ENCODE results near the gene CHST6. TPM values are rescaled to one million over a fixed set of nuclear protein-coding genes. Genes with fewer than 3 reads are reported as not detected.
A peak's percentile ranks its signal among the peaks of the same experiment; 100 is the strongest.

The CHST6 gene
- total RNA-seq, 1 donor from 2014 or later = 4.4 TPM

- no peak for TF ChIP-seq CTCF (IDR thresholded peaks at IDR 0.05)
- Histone ChIP-seq H3K4me3 (no peak overlapping the region), H3K36me3 (peaks cover 5 to 10% of the 10 kb centered on the region in 2 donors), H3K27ac (no peak overlapping the region), H3K4me1 (no peaks in the 10 kb centered on the region), H3K9me3 (no peaks in the 10 kb centered on the region), H3K27me3 (no peaks in the 10 kb centered on the region)
- intact Hi-C loops (cut with DNase I) = no loop called here
- DNase-seq (ENCODE audit: low spot score in 2 of 2) = no peak
Measured at GRCh38 chr16:75455677-75456076, 39.6 kb downstream of the CHST6 start.

GRCh38 chr16:75452464-75453190 lies 42.6 kb downstream of the CHST6 start:
- no peak for TF ChIP-seq CTCF (IDR thresholded peaks at IDR 0.05)
- Histone ChIP-seq H3K36me3 (peaks cover 7 to 26% of the 10 kb centered on the region in 2 donors), H3K27me3 (no peaks in the 10 kb centered on the region), H3K4me3 (no peak overlapping the region), H3K27ac (no peak overlapping the region), H3K4me1 (no peaks in the 10 kb centered on the region), H3K9me3 (no peaks in the 10 kb centered on the region)
- no peak for DNase-seq (ENCODE audit: low spot score in 2 of 2)
- intact Hi-C loops (cut with DNase I) = no loop called here

GRCh38 chr16:75446416-75446815 lies 48.8 kb downstream of the CHST6 start:
- Histone ChIP-seq H3K36me3 (peaks cover 7 to 26% of the 10 kb centered on the region in 2 donors), H3K27ac (no peak overlapping the region), H3K4me3 (no peak overlapping the region), H3K27me3 (no peaks in the 10 kb centered on the region), H3K4me1 (no peaks in the 10 kb centered on the region), H3K9me3 (no peaks in the 10 kb centered on the region)
- no peak for TF ChIP-seq CTCF (IDR thresholded peaks at IDR 0.05)
- intact Hi-C loops (cut with DNase I) = no loop called here
- no peak for DNase-seq (ENCODE audit: low spot score in 2 of 2)

- TF ChIP-seq CTCF (IDR thresholded peaks at IDR 0.05) = no peak
- DNase-seq (ENCODE audit: low spot score in 2 of 2) = no peak
- no peaks in the 10 kb centered on the region for H3K9me3 ChIP-seq
- no peak overlapping the region for H3K4me3 ChIP-seq
- H3K27ac ChIP-seq = peak overlapping the region; percentile 1 to 29
- intact Hi-C loops (cut with DNase I) = no loop called here
- H3K4me1 ChIP-seq = no peaks in the 10 kb centered on the region
- H3K36me3 ChIP-seq = peaks cover 0 to 15% of the 10 kb centered on the region in 2 donors
- H3K27me3 ChIP-seq = no peaks in the 10 kb centered on the region
Measured at GRCh38 chr16:75445298-75445697, 49.9 kb downstream of the CHST6 start.

GRCh38 chr16:75443298-75443697 lies 51.9 kb downstream of the CHST6 start:
- Histone ChIP-seq H3K4me1 (no peaks in the 10 kb centered on the region), H3K27me3 (no peaks in the 10 kb centered on the region), H3K9me3 (no peaks in the 10 kb centered on the region), H3K4me3 (no peak overlapping the region), H3K36me3 (peaks cover 0 to 3% of the 10 kb centered on the region in 2 donors), H3K27ac (no peak overlapping the region)
- DNase-seq (ENCODE audit: low spot score in 2 of 2) = no peak
- intact Hi-C loops (cut with DNase I) = no loop called here
- no peak for TF ChIP-seq CTCF (IDR thresholded peaks at IDR 0.05)

Measured in ascending aorta (tissue), 2 donors.